Tibial nerve (tissue), 4 donors: Measurements from ENCODE around the gene PSME1. TPM values are rescaled to one million over a fixed set of nuclear protein-coding genes. Genes with fewer than 3 reads are reported as not detected.

Source experiments
- DNase-seq, 2 donors: peaks; one replicate each; pipeline ENCODE4 v3.0.0-alpha.2; 2019; ENCODE audit warnings: low spot score in 2 of 2
- H3K27ac ChIP-seq, 4 donors: fragments of 200-600 bp; sonication (generic) in 3 of 4; one replicate each; pipeline ENCODE4 v1.5.1; 2017 to 2019; ENCODE audit warnings: mild to moderate bottlenecking in 1 of 4
- H3K27me3 ChIP-seq, 2 donors: fragments of 200-600 bp; sonication (generic) in 1 of 2; one replicate each; pipeline versions ENCODE4 v1.5.1 to v1.6.0; 2017 to 2019
- H3K36me3 ChIP-seq, 3 donors: fragments of 200-600 bp; sonication (generic); one replicate each; pipeline ENCODE4 v1.5.1; 2018 to 2019
- H3K4me1 ChIP-seq, 4 donors: fragments of 200-600 bp; sonication (generic) in 3 of 4; one replicate each; pipeline ENCODE4 v1.5.1; 2017 to 2019
- H3K4me3 ChIP-seq, 4 donors: fragments of 200-600 bp; sonication (generic) in 3 of 4; one replicate each; pipeline ENCODE4 v1.5.1; 2017 to 2019; ENCODE audit warnings: mild to moderate bottlenecking in 1 of 4, moderate library complexity in 1 of 4
- H3K9me3 ChIP-seq, 4 donors: fragments of 200-600 bp; sonication (generic) in 3 of 4; one replicate each; pipeline ENCODE4 v1.5.1; 2017 to 2019
- CTCF ChIP-seq, 5 experiments: fragments of 200-600 bp in 3 of 5; fragments of 450-650 bp in 2 of 5; sonication (generic) in 3 of 5; IDR thresholded peaks; one replicate each; pipeline ENCODE4 v1.5.1; 2016 to 2019; ENCODE audit warnings: antibody characterized with exemption in 5 of 5, mild to moderate bottlenecking in 3 of 5, moderate library complexity in 2 of 5
- EP300 ChIP-seq, 2 donors: sonication (generic); formaldehyde crosslinking; IDR thresholded peaks; one replicate each; pipeline ENCODE4 v1.6.1; 2017; ENCODE audit warnings: antibody characterized with exemption in 2 of 2, mild to moderate bottlenecking in 1 of 2
- POLR2A ChIP-seq, 2 donors: fragments of 450-650 bp; IDR thresholded peaks; one replicate each; pipeline ENCODE4 v1.6.1; 2017; ENCODE audit warnings: antibody characterized with exemption in 2 of 2, mild to moderate bottlenecking in 2 of 2, moderate library complexity in 2 of 2
- WGBS, 2 donors: methylation state at CpG; one replicate each; pipeline ENCODE4 v1.1.5; 2018; 5-methylcytosine and 5-hydroxymethylcytosine counted together
- total RNA-seq, 4 donors: library from RNA; depleted of rRNA; stranded (reverse); fragments of >200 nt; gene quantifications; one replicate each; pipeline ENCODE4 v1.1.0, GENCODE V29; 2016

The PSME1 gene
- total RNA-seq, 4 donors from 2014 or later = 96.9 to 130 (median 110) TPM

GRCh38 chr14:24123424-24124417 lies 12.3 kb upstream of the PSME1 start:
- 87 to 92% methylated on average over 9 of the region's 9 CpGs for WGBS, 2 donors
- no peak for DNase-seq
- H3K27ac ChIP-seq = no peak overlapping the region
- H3K27me3 ChIP-seq = no peaks in the 10 kb centered on the region
- H3K4me1 ChIP-seq = no peaks in the 10 kb centered on the region
- TF ChIP-seq CTCF (IDR thresholded peaks at IDR 0.05) (no peak), EP300 (IDR thresholded peaks at IDR 0.05) (no peak), POLR2A (IDR thresholded peaks at IDR 0.05) (no peak)
- no peaks in the 10 kb centered on the region for H3K9me3 ChIP-seq
- no peak overlapping the region for H3K4me3 ChIP-seq
- peaks cover 3 to 60% (median 25%) of the 10 kb centered on the region in 3 donors for H3K36me3 ChIP-seq

GRCh38 chr14:24126939-24127338 lies 9.1 kb upstream of the PSME1 start:
- no peak for DNase-seq
- no peak overlapping the region for H3K27ac ChIP-seq
- no peaks in the 10 kb centered on the region for H3K9me3 ChIP-seq
- no peak overlapping the region for H3K4me3 ChIP-seq
- TF ChIP-seq EP300 (IDR thresholded peaks at IDR 0.05) (no peak), POLR2A (IDR thresholded peaks at IDR 0.05) (no peak), CTCF (IDR thresholded peaks at IDR 0.05) (no peak)
- H3K36me3 ChIP-seq = peaks cover 0 to 35% (median 5%) of the 10 kb centered on the region in 3 donors
- H3K27me3 ChIP-seq = no peaks in the 10 kb centered on the region
- H3K4me1 ChIP-seq = no peaks in the 10 kb centered on the region

GRCh38 chr14:24127673-24128072 lies 8.3 kb upstream of the PSME1 start:
- no peak overlapping the region for H3K4me3 ChIP-seq
- no peak overlapping the region for H3K27ac ChIP-seq
- no peaks in the 10 kb centered on the region for H3K9me3 ChIP-seq
- H3K36me3 ChIP-seq = peaks cover 0 to 34% (median 5%) of the 10 kb centered on the region in 3 donors
- TF ChIP-seq CTCF (IDR thresholded peaks at IDR 0.05) = no peak
- TF ChIP-seq POLR2A (IDR thresholded peaks at IDR 0.05) = no peak
- TF ChIP-seq EP300 (IDR thresholded peaks at IDR 0.05) = no peak
- 89 to 94% methylated on average over 2 of the region's 2 CpGs for WGBS, 2 donors
- no peak for DNase-seq
- H3K27me3 ChIP-seq = no peaks in the 10 kb centered on the region
- no peaks in the 10 kb centered on the region for H3K4me1 ChIP-seq

- Histone ChIP-seq H3K36me3 (peaks cover 0 to 16% (median 0%) of the 10 kb centered on the region in 3 donors), H3K27me3 (no peaks in the 10 kb centered on the region), H3K27ac (no peak overlapping the region), H3K4me1 (no peaks in the 10 kb centered on the region), H3K4me3 (no peak overlapping the region), H3K9me3 (no peaks in the 10 kb centered on the region)
- no peak for TF ChIP-seq EP300 (IDR thresholded peaks at IDR 0.05)
- TF ChIP-seq CTCF (IDR thresholded peaks at IDR 0.05) = no peak
- no peak for TF ChIP-seq POLR2A (IDR thresholded peaks at IDR 0.05)
- no peak for DNase-seq
- 92 to 93% methylated on average over 8 of the region's 8 CpGs for WGBS, 2 donors
Measured at GRCh38 chr14:24129410-24129998, 6.5 kb upstream of the PSME1 start.

GRCh38 chr14:24130380-24130716 lies 5.6 kb upstream of the PSME1 start, which contains the start of gene FITM1:
Gene FITM1 (plus strand): TSS chr14:24130659. CDS start chr14:24131564, 905 bp downstream.
- DNase-seq = no peak
- H3K4me1 ChIP-seq = peaks cover 0 to 2% (median 0%) of the 10 kb centered on the region in 4 donors
- H3K9me3 ChIP-seq = no peaks in the 10 kb centered on the region
- H3K27me3 ChIP-seq = no peaks in the 10 kb centered on the region
- peak within 1 kb of the TSS in 2 of 4 donors; percentile 34 to 36 for H3K27ac ChIP-seq
- TF ChIP-seq CTCF (IDR thresholded peaks at IDR 0.05) (no peak), POLR2A (IDR thresholded peaks at IDR 0.05) (no peak), EP300 (IDR thresholded peaks at IDR 0.05) (no peak)
- peaks cover 0 to 14% (median 0%) of the 10 kb centered on the region in 3 donors for H3K36me3 ChIP-seq
- 90 to 96% methylated on average over 5 of the region's 5 CpGs for WGBS, 2 donors
- no peak within 1 kb of the TSS for H3K4me3 ChIP-seq
